ENCODE data around the gene PPT2.

Gene PPT2

DNA sequence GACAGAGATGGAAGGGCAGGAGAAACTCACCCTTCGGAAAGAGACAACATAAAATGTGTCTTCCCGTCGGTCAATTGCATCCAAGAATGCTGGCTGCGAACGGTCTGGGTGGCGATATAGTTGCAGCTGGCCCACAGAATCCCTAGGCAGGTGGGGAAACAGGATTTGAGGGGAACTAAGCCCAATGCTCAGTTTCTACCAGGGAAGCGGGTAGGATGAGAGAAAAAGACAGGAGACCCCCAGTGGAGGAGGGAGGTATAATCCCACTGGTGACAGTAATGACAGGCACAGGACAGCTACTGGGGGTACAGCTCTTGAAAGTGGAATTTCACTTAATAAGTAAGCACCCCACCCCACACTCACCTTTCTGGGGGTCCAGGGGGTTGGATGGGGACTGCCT is 37.3 kb upstream of the PPT2 start:
- Mint-ChIP-seq H3K36me3 (ENCODE audit: low read depth) (peaks cover 13% of the 10 kb centered on the region), H3K9me3 (no peaks in the 10 kb centered on the region), H3K27me3 (no peaks in the 10 kb centered on the region), H3K4me3 (no peak overlapping the region), H3K4me1 (peaks cover 5% of the 10 kb centered on the region), H3K27ac (no peak overlapping the region)
- no peak for ATAC-seq
- no peak for DNase-seq

DNA sequence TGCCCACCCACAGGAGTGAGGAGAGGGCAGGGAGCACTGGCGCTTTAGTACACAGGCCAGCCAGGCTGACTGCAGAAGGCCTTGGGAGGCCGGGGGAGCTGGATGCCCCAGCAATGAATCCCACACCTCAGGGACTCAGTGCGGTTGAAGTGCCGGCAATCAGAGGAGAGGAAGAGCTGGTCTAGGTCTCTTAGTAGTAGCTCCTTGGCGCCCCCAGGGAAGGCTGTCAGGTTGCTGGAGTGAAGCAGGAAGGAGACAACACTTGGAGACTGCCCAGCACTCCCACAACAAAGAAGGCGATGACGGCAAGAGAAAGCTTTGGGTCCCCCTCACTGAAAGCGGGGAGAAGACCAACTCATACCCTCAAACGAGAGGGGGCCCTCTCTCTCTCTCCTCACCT is 36.5 kb upstream of the PPT2 start:
- H3K9me3 Mint-ChIP-seq: no peaks in the 10 kb centered on the region
- ATAC-seq (no peak), DNase-seq (no peak)
- no peak overlapping the region for H3K4me3 Mint-ChIP-seq
- peaks cover 5% of the 10 kb centered on the region for H3K4me1 Mint-ChIP-seq
- no peaks in the 10 kb centered on the region for H3K27me3 Mint-ChIP-seq
- H3K36me3 Mint-ChIP-seq (ENCODE audit: low read depth): peaks cover 19% of the 10 kb centered on the region
- no peak overlapping the region for H3K27ac Mint-ChIP-seq

DNA sequence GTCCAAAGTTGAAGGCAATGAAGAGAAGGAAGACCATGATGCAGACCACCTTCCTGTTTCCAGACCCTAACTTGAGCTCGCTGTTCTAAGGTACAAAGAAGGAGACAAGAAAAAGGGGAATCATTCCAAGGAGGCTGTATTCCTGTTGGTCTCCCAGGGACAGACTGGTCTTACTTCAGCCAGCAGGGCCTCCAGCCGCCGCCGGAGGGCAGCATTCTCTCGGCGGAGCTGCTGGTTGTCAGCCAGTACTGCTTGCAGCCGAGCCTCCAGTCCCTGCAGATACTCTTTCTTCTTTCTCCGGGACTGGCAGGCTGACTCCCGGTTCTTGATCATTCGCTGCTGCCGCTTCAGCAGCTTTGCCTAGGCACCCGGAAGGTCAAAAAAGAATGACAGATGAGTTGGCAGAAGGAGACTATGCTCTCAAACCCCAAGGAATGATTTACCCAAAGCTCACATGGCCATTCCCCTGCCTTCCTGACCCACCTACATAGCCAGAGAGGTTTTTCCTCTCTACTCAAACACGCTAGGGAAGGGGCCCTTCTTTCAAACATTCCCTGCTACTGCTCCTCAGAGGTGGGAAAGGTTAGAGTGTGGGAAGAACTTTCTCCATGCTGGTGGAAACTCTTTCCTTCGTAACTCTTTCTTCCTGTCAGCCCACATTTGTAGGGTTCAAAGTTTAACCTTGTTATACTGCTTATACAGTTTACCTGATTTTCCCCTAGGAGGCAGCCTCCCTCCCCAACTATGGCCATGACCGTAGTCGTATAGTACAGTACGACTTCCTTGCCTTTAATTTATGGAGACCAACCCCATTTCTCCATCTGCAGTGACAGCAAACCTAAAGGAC is 34.9 kb upstream of the PPT2 start:
- Mint-ChIP-seq H3K4me3 (no peak overlapping the region), H3K27ac (no peak overlapping the region), H3K9me3 (no peaks in the 10 kb centered on the region), H3K36me3 (ENCODE audit: low read depth) (peaks cover 22% of the 10 kb centered on the region), H3K27me3 (no peaks in the 10 kb centered on the region), H3K4me1 (peaks cover 5% of the 10 kb centered on the region)
- DNase-seq (peak; percentile 74), ATAC-seq (peak; percentile 80)

DNA sequence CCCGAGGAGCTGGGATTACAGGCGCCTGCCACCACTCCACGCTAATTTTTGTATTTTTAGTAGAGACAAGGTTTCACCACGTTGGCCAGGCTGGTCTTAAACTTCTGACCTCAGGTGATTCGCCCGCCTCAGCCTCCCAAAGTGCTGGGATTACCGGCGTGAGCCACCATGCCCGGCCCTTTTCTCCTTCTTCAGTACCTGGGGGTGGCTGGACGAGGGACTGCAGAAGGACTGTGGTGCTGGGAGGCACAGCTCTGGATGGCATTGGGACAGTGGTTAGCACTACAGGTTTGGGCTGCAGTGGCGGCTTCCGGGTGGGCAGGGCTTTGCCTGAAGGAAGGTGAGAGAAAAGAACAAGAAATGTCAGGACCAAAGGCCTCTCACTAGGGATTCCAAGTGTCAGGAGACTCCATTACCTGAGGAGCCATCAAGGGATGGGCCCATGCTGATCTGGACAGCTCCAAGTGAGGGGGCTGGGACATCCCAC is 33.3 kb upstream of the PPT2 start:
- H3K4me3 Mint-ChIP-seq: no peak overlapping the region
- H3K4me1 Mint-ChIP-seq: peaks cover 5% of the 10 kb centered on the region
- H3K36me3 Mint-ChIP-seq (ENCODE audit: low read depth): peaks cover 23% of the 10 kb centered on the region
- no peaks in the 10 kb centered on the region for H3K9me3 Mint-ChIP-seq
- no peak for DNase-seq
- no peaks in the 10 kb centered on the region for H3K27me3 Mint-ChIP-seq
- H3K27ac Mint-ChIP-seq: no peak overlapping the region
- no peak for ATAC-seq

DNA sequence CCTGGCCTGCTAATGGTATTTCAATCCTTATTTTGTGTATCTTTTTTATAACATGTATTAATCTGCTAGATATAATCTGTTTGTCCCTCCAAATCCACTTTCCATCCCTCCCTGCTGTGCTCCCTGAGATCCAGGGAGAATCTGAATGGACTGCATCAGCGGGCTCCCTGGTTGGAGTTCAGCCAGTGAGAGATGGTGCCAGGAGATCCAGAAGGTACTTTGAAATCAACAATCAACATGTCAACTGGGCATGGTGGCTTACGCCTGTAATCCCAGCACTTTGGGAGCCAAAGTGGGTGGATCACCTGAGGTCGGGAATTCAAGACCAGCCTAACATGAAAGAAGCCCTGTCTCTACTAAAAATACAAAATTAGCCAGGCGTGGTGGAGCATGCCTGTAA is 30.3 kb upstream of the PPT2 start:
- Mint-ChIP-seq H3K36me3 (ENCODE audit: low read depth) (peaks cover 24% of the 10 kb centered on the region), H3K4me3 (no peak overlapping the region), H3K9me3 (no peaks in the 10 kb centered on the region), H3K4me1 (peaks cover 28% of the 10 kb centered on the region), H3K27ac (no peak overlapping the region), H3K27me3 (no peaks in the 10 kb centered on the region)
- DNase-seq (no peak), ATAC-seq (no peak)

DNA sequence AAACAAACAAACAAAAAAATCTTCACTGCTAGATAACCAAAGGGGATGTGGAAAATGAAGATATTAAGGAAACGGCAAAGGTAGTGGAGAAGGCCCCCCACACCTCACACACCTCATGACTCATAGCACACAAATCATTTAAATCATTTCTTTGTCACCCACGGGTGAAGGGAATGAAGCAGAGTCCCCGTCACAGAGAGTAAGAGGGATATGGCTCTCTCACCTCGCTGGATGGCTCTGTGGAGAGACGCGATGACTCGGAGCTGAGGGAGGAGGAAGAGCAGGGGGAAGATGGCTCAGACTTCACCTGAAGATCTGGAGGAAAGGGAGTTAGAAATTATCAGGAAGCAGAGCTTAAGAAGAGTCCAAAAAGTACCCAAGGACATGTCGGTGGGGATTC is 27.1 kb upstream of the PPT2 start:
- Mint-ChIP-seq H3K27ac (peak overlapping the region; percentile 96), H3K27me3 (no peaks in the 10 kb centered on the region), H3K4me1 (peaks cover 37% of the 10 kb centered on the region), H3K9me3 (no peaks in the 10 kb centered on the region), H3K4me3 (peak overlapping the region; percentile 99), H3K36me3 (ENCODE audit: low read depth) (peaks cover 12% of the 10 kb centered on the region)
- DNase-seq (no peak), ATAC-seq (no peak)

DNA sequence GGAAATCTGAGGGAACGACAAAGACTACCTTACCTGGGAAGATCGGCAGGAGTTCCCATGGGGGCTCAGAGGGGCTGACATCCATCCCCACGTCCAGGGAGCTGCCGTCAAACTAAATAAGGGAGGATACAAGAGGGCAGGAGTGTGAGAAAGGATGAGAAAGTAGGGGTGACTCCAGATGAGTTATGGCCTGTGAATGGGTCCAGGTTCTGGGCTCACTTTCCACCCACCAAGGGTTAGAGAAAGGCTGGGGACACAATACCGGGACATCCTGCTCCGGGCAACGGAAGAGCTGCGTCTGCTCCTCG is 26.6 kb upstream of the PPT2 start:
- H3K4me3 Mint-ChIP-seq: peak overlapping the region; percentile 99
- ATAC-seq (no peak), DNase-seq (no peak)
- peak overlapping the region; percentile 96 for H3K27ac Mint-ChIP-seq
- H3K27me3 Mint-ChIP-seq: no peaks in the 10 kb centered on the region
- peaks cover 37% of the 10 kb centered on the region for H3K4me1 Mint-ChIP-seq
- H3K9me3 Mint-ChIP-seq: no peaks in the 10 kb centered on the region
- H3K36me3 Mint-ChIP-seq (ENCODE audit: low read depth): peaks cover 9% of the 10 kb centered on the region

DNA sequence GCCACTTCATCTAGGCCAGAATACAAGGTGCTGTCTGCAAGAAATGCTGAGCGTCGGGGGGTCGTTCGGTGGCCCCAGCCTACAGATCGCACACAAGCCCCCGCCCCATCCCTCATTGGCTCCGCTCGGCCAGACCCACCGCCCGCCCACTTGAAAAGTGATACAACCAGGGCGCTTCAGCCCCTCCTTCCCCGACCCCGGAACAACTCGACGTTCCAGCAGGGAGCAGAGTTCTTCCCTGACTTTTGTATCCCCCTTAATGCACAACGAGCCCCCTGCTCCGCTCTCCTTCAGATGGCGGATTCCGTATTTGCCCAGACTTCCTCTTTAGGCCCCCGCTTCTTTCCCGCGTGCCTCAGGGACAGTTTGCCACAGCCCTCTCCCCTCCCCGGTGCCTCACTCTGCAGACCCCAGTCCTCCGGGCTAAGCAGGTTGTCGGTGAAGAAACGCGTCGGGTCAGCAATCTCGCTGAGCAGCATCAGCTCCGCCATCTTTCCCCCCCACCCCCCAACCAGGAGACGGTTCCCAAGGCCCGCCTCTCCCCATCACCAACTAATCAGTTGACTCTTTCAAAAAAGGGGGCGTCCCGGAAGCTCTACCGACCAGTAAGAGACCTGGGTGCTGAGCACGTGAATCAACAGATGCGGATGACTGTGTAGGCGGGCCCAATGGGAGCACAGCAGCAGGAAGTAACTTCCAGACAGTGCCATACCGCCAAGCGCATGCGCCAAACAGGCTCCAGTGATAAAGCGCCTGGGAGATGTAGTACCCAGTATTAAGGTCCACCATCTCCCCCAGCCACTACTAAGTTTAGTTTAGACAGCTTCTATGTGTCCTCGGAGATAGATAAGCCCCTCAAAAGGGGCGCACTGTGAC is 26.0 kb upstream of the PPT2 start, which contains the start of gene ATF6B:
TSS of gene ATF6B (minus strand) at position 530 of the 876 bp plus-strand sequence. CDS start at position 491, 39 bp downstream.
- Mint-ChIP-seq H3K27ac (peak within 1 kb of the TSS; percentile 96), H3K36me3 (ENCODE audit: low read depth) (peaks cover 9% of the 10 kb centered on the region), H3K4me1 (peaks cover 37% of the 10 kb centered on the region), H3K9me3 (no peaks in the 10 kb centered on the region), H3K27me3 (no peaks in the 10 kb centered on the region), H3K4me3 (peak within 1 kb of the TSS; percentile 99)
- peak; percentile 94 for ATAC-seq
- DNase-seq: peak; percentile 95

DNA sequence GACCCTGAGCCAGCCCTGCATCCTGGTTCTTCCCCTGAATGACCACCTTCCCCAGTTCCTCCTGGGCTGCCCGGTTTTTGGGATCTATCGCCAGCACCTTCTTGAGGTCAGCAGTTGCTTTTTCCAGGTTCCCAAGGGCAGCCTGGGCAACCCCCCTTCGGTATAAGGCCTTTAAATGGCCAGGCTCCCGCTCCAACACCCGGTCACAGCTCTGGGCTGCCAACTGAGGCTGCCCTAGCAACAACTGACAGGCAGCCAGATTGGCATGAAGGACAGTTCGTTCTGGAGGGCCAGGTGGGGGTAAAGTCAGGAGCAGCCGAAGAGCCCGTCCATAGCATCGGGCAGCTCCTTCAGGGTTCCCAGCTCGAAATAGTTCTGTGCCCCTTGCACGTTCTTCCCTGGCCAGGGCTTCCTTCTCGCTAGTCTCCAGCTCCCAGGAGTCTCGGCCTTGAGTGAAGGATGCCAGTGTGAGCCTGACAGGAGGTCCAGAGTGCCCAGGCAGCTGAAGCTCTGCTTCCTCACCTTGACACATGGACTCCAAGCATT is 25.1 kb upstream of the PPT2 start:
- H3K27ac Mint-ChIP-seq: peak overlapping the region; percentile 96
- H3K9me3 Mint-ChIP-seq: no peaks in the 10 kb centered on the region
- no peak for DNase-seq
- peaks cover 6% of the 10 kb centered on the region for H3K36me3 Mint-ChIP-seq (ENCODE audit: low read depth)
- peaks cover 37% of the 10 kb centered on the region for H3K4me1 Mint-ChIP-seq
- peaks cover under 1% of the 10 kb centered on the region for H3K27me3 Mint-ChIP-seq
- peak overlapping the region; percentile 99 for H3K4me3 Mint-ChIP-seq
- ATAC-seq: no peak

DNA sequence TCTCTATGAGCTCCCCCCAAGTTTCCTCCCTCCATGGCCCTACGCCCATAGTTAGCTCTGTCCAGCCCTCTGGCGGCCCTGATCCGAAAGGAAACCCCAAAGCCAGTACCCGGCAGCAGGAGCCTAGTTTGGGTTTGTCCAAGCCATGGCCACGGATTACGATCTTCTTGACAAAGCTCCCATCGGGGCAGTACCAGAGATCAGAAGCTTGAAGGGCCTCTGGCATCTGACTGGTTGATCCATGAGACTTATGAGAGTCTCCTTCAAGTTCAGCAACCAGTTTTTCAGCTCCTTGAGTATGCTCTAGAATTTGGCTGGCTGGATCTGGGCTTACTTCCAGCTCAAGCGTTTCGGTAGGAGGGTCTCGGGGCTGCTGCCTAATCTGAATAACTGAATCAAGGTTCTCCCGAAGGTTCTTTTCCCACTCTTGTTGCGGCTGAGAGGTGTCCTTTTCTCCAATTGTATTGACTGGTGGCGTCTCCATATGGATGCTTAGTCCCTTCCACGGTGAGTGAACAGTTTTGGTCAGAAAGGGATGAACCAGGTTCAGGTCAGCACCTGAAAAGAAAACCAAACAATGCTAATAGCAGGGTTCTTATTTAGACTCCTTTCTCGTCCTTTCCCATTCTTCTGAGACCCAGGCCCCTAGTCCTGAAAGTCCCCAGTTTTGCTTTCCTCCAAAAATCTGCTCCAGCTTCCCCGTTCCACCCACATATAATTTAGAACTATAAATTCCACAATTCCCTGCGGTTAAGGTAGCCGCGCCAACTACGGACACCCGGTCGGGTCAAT is 24.4 kb upstream of the PPT2 start:
- Mint-ChIP-seq H3K36me3 (ENCODE audit: low read depth) (peaks cover 3% of the 10 kb centered on the region), H3K4me3 (peak overlapping the region; percentile 99), H3K4me1 (peaks cover 34% of the 10 kb centered on the region), H3K9me3 (no peaks in the 10 kb centered on the region), H3K27me3 (peaks cover 2% of the 10 kb centered on the region), H3K27ac (peak overlapping the region; percentile 92)
- ATAC-seq (no peak), DNase-seq (no peak)

DNA sequence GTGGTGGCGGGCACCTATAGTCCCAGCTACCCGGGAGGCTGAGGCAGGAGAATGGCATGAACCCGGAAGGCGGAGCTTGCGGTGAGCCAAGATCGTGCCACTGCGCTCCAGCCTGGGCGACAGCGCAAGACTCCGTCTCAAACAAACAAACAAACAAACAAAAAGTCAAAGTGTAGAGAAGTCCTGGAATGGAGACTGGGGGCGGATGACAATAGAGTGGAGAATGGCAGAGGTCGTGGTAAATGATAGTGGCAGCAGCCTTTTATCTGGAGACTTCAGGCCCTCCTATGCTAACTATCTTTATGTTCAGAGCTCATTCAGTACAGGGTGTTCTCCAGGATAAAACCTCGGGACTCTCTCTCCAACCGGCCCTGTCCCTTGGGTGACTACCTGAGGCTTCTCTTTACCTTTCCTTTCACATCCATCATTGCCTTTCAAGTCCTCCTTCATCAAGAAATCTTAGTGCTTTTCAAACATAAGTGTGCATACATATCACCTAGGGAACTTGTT is 22.4 kb upstream of the PPT2 start:
- peak overlapping the region; percentile 9 for H3K27ac Mint-ChIP-seq
- ATAC-seq (no peak), DNase-seq (no peak)
- H3K27me3 Mint-ChIP-seq: peaks cover 2% of the 10 kb centered on the region
- H3K4me3 Mint-ChIP-seq: peak overlapping the region; percentile 12
- H3K9me3 Mint-ChIP-seq: no peaks in the 10 kb centered on the region
- H3K4me1 Mint-ChIP-seq: peaks cover 26% of the 10 kb centered on the region
- H3K36me3 Mint-ChIP-seq (ENCODE audit: low read depth): no peaks in the 10 kb centered on the region

DNA sequence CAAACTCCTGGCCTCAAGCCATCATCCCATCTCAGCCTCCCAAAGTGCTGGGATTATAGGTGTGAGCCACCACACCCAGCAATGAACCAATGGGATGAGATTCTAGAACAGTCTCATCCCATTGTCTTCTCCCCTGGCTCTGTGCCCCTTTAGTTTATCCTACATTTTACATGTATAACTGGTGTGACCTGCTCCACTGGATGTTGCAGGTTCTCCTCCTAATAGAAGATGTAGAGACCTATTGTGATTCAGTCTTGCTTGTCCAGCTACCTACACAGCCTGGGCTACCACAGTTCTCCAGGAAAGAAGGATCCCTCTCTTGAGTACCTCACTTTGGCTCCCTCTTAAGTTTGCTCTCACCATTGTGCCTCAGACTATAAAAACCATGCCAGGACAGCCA is 21.8 kb upstream of the PPT2 start:
- Mint-ChIP-seq H3K4me3 (no peak overlapping the region), H3K36me3 (ENCODE audit: low read depth) (no peaks in the 10 kb centered on the region), H3K27ac (no peak overlapping the region), H3K27me3 (peaks cover 2% of the 10 kb centered on the region), H3K9me3 (no peaks in the 10 kb centered on the region), H3K4me1 (peaks cover 20% of the 10 kb centered on the region)
- ATAC-seq: no peak
- DNase-seq: no peak

DNA sequence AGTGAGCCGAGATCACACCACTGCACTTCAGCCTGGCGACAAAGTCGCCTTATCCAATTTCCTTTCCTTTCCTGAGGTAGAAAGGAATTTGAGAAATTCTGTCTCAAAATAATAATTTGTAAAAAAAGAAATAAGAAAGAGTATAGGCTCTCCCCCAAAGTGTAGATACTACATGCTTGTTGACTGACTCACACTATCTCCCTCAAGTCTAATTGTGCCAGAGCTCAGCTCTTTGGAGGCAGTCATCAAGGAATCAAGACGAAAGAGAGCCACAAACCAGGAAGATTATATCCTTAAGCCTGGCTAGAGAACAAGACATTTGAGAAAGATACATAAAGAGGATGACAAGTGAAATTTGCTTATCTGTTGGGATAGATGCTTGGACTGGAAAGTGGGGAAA is 20.2 kb upstream of the PPT2 start:
- Mint-ChIP-seq H3K27ac (no peak overlapping the region), H3K9me3 (no peaks in the 10 kb centered on the region), H3K4me3 (no peak overlapping the region), H3K36me3 (ENCODE audit: low read depth) (no peaks in the 10 kb centered on the region), H3K4me1 (peaks cover 9% of the 10 kb centered on the region), H3K27me3 (peaks cover 2% of the 10 kb centered on the region)
- no peak for DNase-seq
- ATAC-seq: no peak

DNA sequence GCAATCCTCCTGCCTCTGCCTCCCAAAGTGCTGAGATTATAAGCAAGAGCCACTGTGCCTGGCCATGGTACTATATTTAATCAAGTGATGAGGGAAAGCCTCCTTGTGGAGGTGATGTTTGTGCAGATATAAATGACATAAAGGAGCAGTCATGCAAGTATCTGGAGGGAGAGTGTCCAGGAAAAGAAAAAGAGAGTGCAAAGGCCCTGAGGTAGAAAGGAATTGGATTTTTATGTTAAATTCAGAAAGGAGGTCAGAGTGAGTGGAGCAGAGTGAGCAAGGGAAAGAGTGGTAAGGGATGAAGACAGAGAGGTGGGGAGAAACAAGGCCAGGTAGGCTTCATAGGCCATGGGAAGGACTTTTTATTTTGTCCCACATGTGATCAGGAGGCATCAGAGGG is 16.5 kb upstream of the PPT2 start:
- Mint-ChIP-seq H3K4me1 (no peaks in the 10 kb centered on the region), H3K9me3 (no peaks in the 10 kb centered on the region), H3K27me3 (peaks cover 2% of the 10 kb centered on the region), H3K27ac (no peak overlapping the region), H3K4me3 (no peak overlapping the region), H3K36me3 (ENCODE audit: low read depth) (no peaks in the 10 kb centered on the region)
- ATAC-seq: no peak
- no peak for DNase-seq

Data from activated naive CD8-positive, alpha-beta T cell treated with anti-CD3 and anti-CD28 coated beads, Interleukin-2, amount 50 U/mL, for 24 hours (primary cell).